K562 (cell line): ENCODE measurements around the gene UFSP1. TPM values are rescaled to one million over a fixed set of nuclear protein-coding genes. Genes with fewer than 3 reads are reported as not detected.

Experiments used
- ATAC-seq: fragments of 200-7000 bp; cut with Tn5 transposase; 3 replicates; pipeline ENCODE4 v1.9.1; 2020; ENCODE audit warnings: moderate library complexity
- BruUV-seq: library from RNA; stranded (reverse); fragments of 400-500 nt; replicated peaks from 2 replicates; lab custom pipeline; 2021; lab: Mats Ljungman, UMichigan
- CTCF ChIA-PET: fragments of 300-600 bp; formaldehyde crosslinking; extraction: SDS; loops from one replicate; lab custom pipeline; 2021; ENCODE audit warnings: low intra/inter-chr PET ratio; lab: Yijun Ruan, JAX
- POLR2A ChIA-PET: fragments of 300-600, 350-650 bp; sonication (Branson Sonifier 250); formaldehyde crosslinking; extraction: SDS; loops from one replicate; lab custom pipeline; 2021; ENCODE audit warnings: antibody characterized with exemption, inconsistent platforms; lab: Yijun Ruan, JAX
- DNase-seq, 4 experiments: peaks; one replicate each; pipeline versions ENCODE4 v3.0.0 to v3.0.0-alpha.2; 2011 to 2018; ENCODE audit warnings: low spot score in 3 of 4, mixed read lengths in 3 of 4; ENCODE audit errors: extremely low read depth in 1 of 4
- FAIRE-seq: peaks from 2 replicates; lab custom pipeline; 2011; peaks lifted over from hg19 to GRCh38; lab: Jason Lieb, UNC
- H2AFZ ChIP-seq: 2 replicates; pipeline ENCODE4 v1.6.0; 2011; ENCODE audit warnings: low read depth, low read length, control low read depth, inconsistent platforms
- H3K27ac ChIP-seq: fragments of 200-600 bp; 3 replicates; pipeline ENCODE4 v1.8.0; 2011; ENCODE audit warnings: low read depth, mild to moderate bottlenecking, control low read depth, inconsistent platforms, low read length, moderate library complexity, mixed read lengths; ENCODE audit errors: extremely low read depth
- H3K27me3 ChIP-seq, 2 experiments: fragments of 300-600 bp in 1 of 2; 2 replicates in 1 of 2; 3 replicates in 1 of 2; pipeline versions ENCODE4 v1.6.0 to v1.8.0; 2011; ENCODE audit warnings: inconsistent platforms in 2 of 2, low read length in 2 of 2, mild to moderate bottlenecking in 1 of 2, mixed read lengths in 1 of 2, moderate library complexity in 1 of 2; ENCODE audit not compliant: control insufficient read depth in 2 of 2, insufficient read depth in 2 of 2
- H3K36me3 ChIP-seq: fragments of 300-600 bp; 3 replicates; pipeline ENCODE4 v1.8.0; 2011; ENCODE audit warnings: mild to moderate bottlenecking, low read length, inconsistent platforms; ENCODE audit not compliant: control insufficient read depth, insufficient read depth
- H3K4me1 ChIP-seq, 2 experiments: fragments of 200-600 bp in 1 of 2; replicated peaks in 1 of 2; 2 replicates in 1 of 2; 3 replicates in 1 of 2; pipeline versions ENCODE4 v1.5.1 to v1.8.0; 2011; ENCODE audit warnings: inconsistent platforms in 2 of 2, low read length in 2 of 2, mild to moderate bottlenecking in 1 of 2, mixed read lengths in 1 of 2, moderate library complexity in 1 of 2; ENCODE audit not compliant: control insufficient read depth in 2 of 2, insufficient read depth in 2 of 2
- H3K4me2 ChIP-seq: 2 replicates; pipeline ENCODE4 v1.6.1; 2011; ENCODE audit warnings: low read length, control low read depth, inconsistent platforms, mixed read lengths; ENCODE audit not compliant: insufficient read depth
- H3K4me3 ChIP-seq: fragments of 200-600 bp; sonication (generic), shearing (Covaris generic); 2 replicates; pipeline ENCODE4 v1.5.1; 2016; ENCODE audit warnings: control low read depth, inconsistent platforms
- H3K79me2 ChIP-seq: fragments of 200-600 bp; 3 replicates; pipeline ENCODE4 v1.8.0; 2011; ENCODE audit warnings: low read length, inconsistent platforms; ENCODE audit not compliant: control insufficient read depth, insufficient read depth
- H3K9ac ChIP-seq, 2 experiments: 2 replicates each; pipeline versions ENCODE4 v1.6.0 to v1.6.1; 2011; ENCODE audit warnings: low read depth in 2 of 2, low read length in 2 of 2, control low read depth in 1 of 2, inconsistent platforms in 1 of 2, mild to moderate bottlenecking in 1 of 2, mixed read lengths in 1 of 2; ENCODE audit not compliant: insufficient read depth in 1 of 2
- H3K9me1 ChIP-seq: one replicate; pipeline ENCODE4 v1.6.0; 2011; ENCODE audit warnings: inconsistent platforms, mild to moderate bottlenecking, low read length, moderate library complexity; ENCODE audit not compliant: control insufficient read depth, insufficient read depth
- H3K9me3 ChIP-seq: replicated peaks from 2 replicates; pipeline ENCODE4 v1.5.1; 2011; ENCODE audit warnings: low read depth, low read length, inconsistent platforms; ENCODE audit not compliant: control insufficient read depth, insufficient read depth
- H4K20me1 ChIP-seq: replicated peaks from 2 replicates; pipeline ENCODE4 v1.6.1; 2011; ENCODE audit warnings: low read length, inconsistent platforms, mixed read lengths; ENCODE audit not compliant: control insufficient read depth, insufficient read depth
- ETS2 ChIP-seq: IDR thresholded peaks from 2 replicates; pipeline ENCODE4 v1.6.1; 2016; ENCODE audit warnings: borderline replicate concordance, missing genetic modification characterization, mild to moderate bottlenecking, moderate library complexity, missing compliant biosample characterization; ENCODE audit not compliant: poor library complexity, severe bottlenecking
- HDAC6 ChIP-seq: IDR thresholded peaks from 2 replicates; pipeline ENCODE4 v1.6.1; 2012; ENCODE audit warnings: low read depth, mild to moderate bottlenecking, control low read depth, inconsistent platforms, low read length, moderate library complexity
- MYBL2 ChIP-seq, 2 experiments: fragments of 450-650 bp in 1 of 2; sonication (generic) in 1 of 2; formaldehyde crosslinking in 1 of 2; IDR thresholded peaks; 2 replicates each; pipeline versions ENCODE4 v1.6.1 to v1.8.1; 2017 to 2022; ENCODE audit warnings: borderline replicate concordance in 1 of 2, inconsistent platforms in 1 of 2, low read depth in 1 of 2, mild to moderate bottlenecking in 1 of 2, missing genetic modification reagents in 1 of 2, moderate library complexity in 1 of 2
- POLR2G ChIP-seq: fragments of 200-400 bp; formaldehyde crosslinking; IDR thresholded peaks from 2 replicates; pipeline ENCODE4 v1.6.1; 2017; ENCODE audit warnings: low read depth, mild to moderate bottlenecking, antibody characterized with exemption, low read length, moderate library complexity
- PTTG1 ChIP-seq: fragments of 450-650 bp; IDR thresholded peaks from 2 replicates; pipeline ENCODE4 v1.6.1; 2016; ENCODE audit warnings: low read depth, mild to moderate bottlenecking, missing genetic modification characterization, missing compliant biosample characterization
- ZNF668 ChIP-seq: fragments of 250-450 bp; sonication (Bioruptor Pico); IDR thresholded peaks from 2 replicates; pipeline ENCODE4 v1.8.0; 2022; ENCODE audit warnings: mild to moderate bottlenecking, inconsistent platforms
- ZNF717 ChIP-seq: fragments of 250-450 bp; sonication (Bioruptor Pico); IDR thresholded peaks from 2 replicates; pipeline ENCODE4 v1.5.0; 2021
- WGBS: fragments of 100-300 bp; shearing (Covaris generic); methylation state at CpG from one replicate; pipeline ENCODE4 v1.1.6; 2016; ENCODE audit warnings: low coverage, mixed read lengths; ENCODE audit not compliant: insufficient coverage; ENCODE audit errors: missing lambda C conversion rate; 5-methylcytosine and 5-hydroxymethylcytosine counted together
- in situ Hi-C: fragments of 300-500 bp; cut with MboI; formaldehyde crosslinking; loops from 4 replicates; pipeline ENCODE4 v1.15.0; 2018; ENCODE audit warnings: inconsistent platforms, mixed read lengths
- intact Hi-C: fragments of 100-400 bp; cut with micrococcal nuclease; formaldehyde crosslinking; loops from 2 replicates; pipeline ENCODE4 v1.14.2; 2022
- polyA plus RNA-seq, 8 experiments: library from polyadenylated mRNA; depleted of rRNA in 4 of 8; stranded (reverse) in 5 of 8; unstranded in 3 of 8; fragments of >200 nt; fragmentation: Nextera tagmentation in 2 of 8; fragmentation: Illumina TruSeq in 1 of 8; extraction: Ambion mirVana in 2 of 8; extraction: Trizol in 1 of 8; gene quantifications; 2 replicates each; pipeline versions ENCODE4 v1.2.1 to v1.2.3, GENCODE V29; 2011 to 2014; ENCODE audit warnings: inconsistent platforms in 1 of 8, missing spikeins in 1 of 8
- total RNA-seq, 7 experiments: library from RNA; depleted of rRNA in 6 of 7; stranded (reverse); fragments of >200 nt in 6 of 7; fragmentation: Illumina TruSeq in 2 of 7; extraction: Trizol in 2 of 7; gene quantifications; 2 replicates each; pipeline versions ENCODE4 v1.2.1 to v1.2.3, GENCODE V29; 2011 to 2021; ENCODE audit warnings: low replicate concordance in 1 of 7
- TF ChIP-seq, protein P1 (sequence below), 2 experiments: fragments of 450-650 bp; IDR thresholded peaks; 2 replicates each; pipeline ENCODE4 v1.6.1; 2016
- TF ChIP-seq, protein P2 (sequence below): fragments of 450-650 bp; IDR thresholded peaks from 2 replicates; pipeline ENCODE4 v1.6.1; 2016; ENCODE audit warnings: low read depth
- TF ChIP-seq, protein P3 (sequence below): sonication (generic); formaldehyde crosslinking; IDR thresholded peaks from 2 replicates; pipeline ENCODE4 v1.8.0; 2022; ENCODE audit warnings: mild to moderate bottlenecking, missing genetic modification reagents

UFSP1 gene
- total and polyA plus RNA-seq, 9 of the 15 experiments (the other 6 are each of a cell fraction or from before 2014, with no cell fraction given) = 0.50 to 18.8 (median 2.1) TPM

DNA sequence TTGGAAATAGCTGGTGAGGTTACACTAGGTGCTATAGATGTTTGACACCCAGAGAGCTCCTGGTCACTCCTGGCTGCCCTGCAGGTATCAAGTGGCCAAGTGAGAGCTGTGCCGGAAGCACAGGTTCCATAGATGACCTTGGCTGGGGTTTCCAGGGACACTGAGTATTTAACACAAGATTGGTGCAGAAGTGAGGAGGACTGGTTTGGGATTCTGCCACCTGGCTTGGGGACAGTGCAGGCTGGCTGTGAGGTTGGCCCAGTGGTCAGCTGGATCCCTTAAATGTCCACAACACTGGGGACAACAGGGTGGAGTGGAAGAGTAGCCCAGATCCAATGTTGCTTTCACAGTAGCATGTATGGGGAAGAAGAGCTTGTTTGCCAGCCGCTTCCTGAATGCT, 11.5 kb upstream of the UFSP1 start (continued):
- TF ChIP-seq PTTG1 (tag) (no peak), ETS2 (tag) (no peak), HDAC6 (no peak), MYBL2 (IDR thresholded peaks at IDR 0.05; ENCODE audit: low read depth) (no peak), MYBL2 (CRISPR knock-in tag; IDR thresholded peaks at IDR 0.05; ENCODE audit: borderline replicate concordance) (no peak), POLR2G (no peak), ZNF717 (CRISPR knock-in tag) (no peak)
- TF ChIP-seq, protein P1, sequence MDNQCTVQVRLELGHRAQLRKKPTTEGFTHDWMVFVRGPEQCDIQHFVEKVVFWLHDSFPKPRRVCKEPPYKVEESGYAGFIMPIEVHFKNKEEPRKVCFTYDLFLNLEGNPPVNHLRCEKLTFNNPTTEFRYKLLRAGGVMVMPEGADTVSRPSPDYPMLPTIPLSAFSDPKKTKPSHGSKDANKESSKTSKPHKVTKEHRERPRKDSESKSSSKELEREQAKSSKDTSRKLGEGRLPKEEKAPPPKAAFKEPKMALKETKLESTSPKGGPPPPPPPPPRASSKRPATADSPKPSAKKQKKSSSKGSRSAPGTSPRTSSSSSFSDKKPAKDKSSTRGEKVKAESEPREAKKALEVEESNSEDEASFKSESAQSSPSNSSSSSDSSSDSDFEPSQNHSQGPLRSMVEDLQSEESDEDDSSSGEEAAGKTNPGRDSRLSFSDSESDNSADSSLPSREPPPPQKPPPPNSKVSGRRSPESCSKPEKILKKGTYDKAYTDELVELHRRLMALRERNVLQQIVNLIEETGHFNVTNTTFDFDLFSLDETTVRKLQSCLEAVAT (IDR thresholded peaks at IDR 0.05) = no peak

DNA sequence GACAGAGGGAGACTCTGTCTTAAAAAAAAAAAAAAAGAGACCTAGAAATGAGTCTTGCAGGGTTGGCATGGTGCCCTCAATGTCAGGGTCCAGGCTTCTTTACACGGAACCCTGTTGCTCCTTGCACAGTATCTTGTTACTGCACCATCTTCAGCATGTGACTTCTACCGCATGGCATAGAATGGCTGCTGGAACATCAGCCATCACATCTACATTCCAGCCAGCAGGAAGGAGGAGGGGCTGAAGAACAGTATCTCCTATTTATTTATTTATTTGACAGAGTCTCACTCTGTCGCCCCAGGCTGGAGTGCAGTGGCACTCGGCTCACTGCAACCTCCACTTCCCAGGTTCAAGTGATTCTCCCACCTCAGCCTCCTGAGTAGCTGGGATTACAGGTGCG, 9.9 kb upstream of the UFSP1 start:
- H3K36me3 ChIP-seq = no peaks in the 10 kb centered on the region
- H3K9ac ChIP-seq = no peak overlapping the region
- H3K4me1 ChIP-seq = peaks cover 26 to 46% of the 10 kb centered on the region in 2 experiments
- no TSS peak for BruUV-seq
- H3K4me3 ChIP-seq = no peak overlapping the region
- DNase-seq (no peak), FAIRE-seq (no peak), ATAC-seq (no peak)
- no peak overlapping the region for H3K27ac ChIP-seq
- H3K27me3 ChIP-seq = no peaks in the 10 kb centered on the region
- no peaks in the 10 kb centered on the region; the same call in 2 of the 3 replicates for H3K79me2 ChIP-seq
- H4K20me1 ChIP-seq = no peaks in the 10 kb centered on the region
- H2AFZ ChIP-seq = no peak overlapping the region
- no peak overlapping the region for H3K4me2 ChIP-seq
- intact Hi-C loops (loop anchor here (5.0 kb wide), 3 partner anchors 178 to 383 kb away; no protein-coding TSS in a partner anchor), in situ Hi-C loops (no loop called here)
- 71% methylated on average over 5 of the region's 5 CpGs for WGBS
- ChIA-PET POLR2A (interaction anchor here (1.5 to 2.1 kb wide), 2 partner anchors 11 to 59 kb away, joined by 4 to 7 read pairs; no protein-coding TSS in a partner anchor), CTCF (interaction anchor here (0.6 to 1.8 kb wide), 3 partner anchors 109 to 160 kb away, joined by 3 to 9 read pairs (median 3); no protein-coding TSS in a partner anchor)
- H3K9me3 ChIP-seq = no peaks in the 10 kb centered on the region
- no peaks in the 10 kb centered on the region for H3K9me1 ChIP-seq
- no peak for TF ChIP-seq ZNF668 (CRISPR knock-in tag)
- TF ChIP-seq, protein P2, sequence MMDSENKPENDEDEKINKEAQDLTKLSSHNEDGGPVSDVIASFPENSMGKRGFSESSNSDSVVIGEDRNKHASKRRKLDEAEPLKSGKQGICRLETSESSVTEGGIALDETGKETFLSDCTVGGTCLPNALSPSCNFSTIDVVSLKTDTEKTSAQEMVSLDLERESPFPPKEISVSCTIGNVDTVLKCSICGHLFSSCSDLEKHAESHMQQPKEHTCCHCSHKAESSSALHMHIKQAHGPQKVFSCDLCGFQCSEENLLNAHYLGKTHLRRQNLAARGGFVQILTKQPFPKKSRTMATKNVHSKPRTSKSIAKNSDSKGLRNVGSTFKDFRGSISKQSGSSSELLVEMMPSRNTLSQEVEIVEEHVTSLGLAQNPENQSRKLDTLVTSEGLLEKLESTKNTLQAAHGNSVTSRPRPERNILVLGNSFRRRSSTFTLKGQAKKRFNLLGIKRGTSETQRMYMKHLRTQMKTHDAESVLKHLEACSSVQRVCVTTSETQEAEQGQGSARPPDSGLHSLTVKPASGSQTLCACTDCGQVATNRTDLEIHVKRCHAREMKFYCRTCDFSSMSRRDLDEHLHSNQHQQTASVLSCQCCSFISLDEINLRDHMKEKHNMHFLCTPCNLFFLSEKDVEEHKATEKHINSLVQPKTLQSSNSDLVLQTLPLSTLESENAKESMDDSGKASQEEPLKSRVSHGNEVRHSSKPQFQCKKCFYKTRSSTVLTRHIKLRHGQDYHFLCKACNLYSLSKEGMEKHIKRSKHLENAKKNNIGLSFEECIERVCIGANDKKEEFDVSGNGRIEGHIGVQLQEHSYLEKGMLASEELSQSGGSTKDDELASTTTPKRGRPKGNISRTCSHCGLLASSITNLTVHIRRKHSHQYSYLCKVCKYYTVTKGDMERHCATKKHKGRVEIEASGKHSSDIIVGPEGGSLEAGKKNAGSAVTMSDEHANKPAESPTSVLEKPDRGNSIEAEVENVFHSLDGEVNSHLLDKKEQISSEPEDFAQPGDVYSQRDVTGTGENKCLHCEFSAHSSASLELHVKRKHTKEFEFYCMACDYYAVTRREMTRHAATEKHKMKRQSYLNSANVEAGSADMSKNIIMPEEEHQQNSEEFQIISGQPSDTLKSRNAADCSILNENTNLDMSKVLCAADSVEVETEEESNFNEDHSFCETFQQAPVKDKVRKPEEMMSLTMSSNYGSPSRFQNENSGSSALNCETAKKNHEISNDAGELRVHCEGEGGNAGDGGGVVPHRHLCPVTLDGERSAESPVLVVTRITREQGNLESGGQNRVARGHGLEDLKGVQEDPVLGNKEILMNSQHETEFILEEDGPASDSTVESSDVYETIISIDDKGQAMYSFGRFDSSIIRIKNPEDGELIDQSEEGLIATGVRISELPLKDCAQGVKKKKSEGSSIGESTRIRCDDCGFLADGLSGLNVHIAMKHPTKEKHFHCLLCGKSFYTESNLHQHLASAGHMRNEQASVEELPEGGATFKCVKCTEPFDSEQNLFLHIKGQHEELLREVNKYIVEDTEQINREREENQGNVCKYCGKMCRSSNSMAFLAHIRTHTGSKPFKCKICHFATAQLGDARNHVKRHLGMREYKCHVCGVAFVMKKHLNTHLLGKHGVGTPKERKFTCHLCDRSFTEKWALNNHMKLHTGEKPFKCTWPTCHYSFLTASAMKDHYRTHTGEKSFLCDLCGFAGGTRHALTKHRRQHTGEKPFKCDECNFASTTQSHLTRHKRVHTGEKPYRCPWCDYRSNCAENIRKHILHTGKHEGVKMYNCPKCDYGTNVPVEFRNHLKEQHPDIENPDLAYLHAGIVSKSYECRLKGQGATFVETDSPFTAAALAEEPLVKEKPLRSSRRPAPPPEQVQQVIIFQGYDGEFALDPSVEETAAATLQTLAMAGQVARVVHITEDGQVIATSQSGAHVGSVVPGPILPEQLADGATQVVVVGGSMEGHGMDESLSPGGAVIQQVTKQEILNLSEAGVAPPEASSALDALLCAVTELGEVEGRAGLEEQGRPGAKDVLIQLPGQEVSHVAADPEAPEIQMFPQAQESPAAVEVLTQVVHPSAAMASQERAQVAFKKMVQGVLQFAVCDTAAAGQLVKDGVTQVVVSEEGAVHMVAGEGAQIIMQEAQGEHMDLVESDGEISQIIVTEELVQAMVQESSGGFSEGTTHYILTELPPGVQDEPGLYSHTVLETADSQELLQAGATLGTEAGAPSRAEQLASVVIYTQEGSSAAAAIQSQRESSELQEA = no peak
- TF ChIP-seq, protein P3, sequence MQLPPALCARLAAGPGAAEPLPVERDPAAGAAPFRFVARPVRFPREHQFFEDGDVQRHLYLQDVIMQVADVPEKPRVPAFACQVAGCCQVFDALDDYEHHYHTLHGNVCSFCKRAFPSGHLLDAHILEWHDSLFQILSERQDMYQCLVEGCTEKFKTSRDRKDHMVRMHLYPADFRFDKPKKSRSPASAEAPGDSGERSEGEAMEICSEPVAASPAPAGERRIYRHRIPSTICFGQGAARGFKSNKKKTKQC = no peak
